Keratinocyte (primary cell): Measurements from ENCODE around the gene LIN28B.

Experiments
- EZH2 ChIP-seq: IDR thresholded peaks from one replicate; pipeline ENCODE4 v1.6.1; 2012; ENCODE audit warnings: inconsistent platforms, mild to moderate bottlenecking, low read length, moderate library complexity
- TF ChIP-seq, protein P1 (sequence below), 3 experiments: IDR thresholded peaks in 1 of 3; conservative IDR thresholded peaks in 1 of 3; optimal IDR thresholded peaks in 1 of 3; 2 replicates in 2 of 3; 3 replicates in 1 of 3; pipeline versions ENCODE3 to v1.5.1; 2011; ENCODE audit warnings: low read length in 3 of 3, mild to moderate bottlenecking in 3 of 3, moderate library complexity in 2 of 3, control low read depth in 1 of 3, inconsistent platforms in 1 of 3; ENCODE audit not compliant: insufficient read depth in 2 of 3; ENCODE audit errors: extremely low read depth in 1 of 3

DNA sequence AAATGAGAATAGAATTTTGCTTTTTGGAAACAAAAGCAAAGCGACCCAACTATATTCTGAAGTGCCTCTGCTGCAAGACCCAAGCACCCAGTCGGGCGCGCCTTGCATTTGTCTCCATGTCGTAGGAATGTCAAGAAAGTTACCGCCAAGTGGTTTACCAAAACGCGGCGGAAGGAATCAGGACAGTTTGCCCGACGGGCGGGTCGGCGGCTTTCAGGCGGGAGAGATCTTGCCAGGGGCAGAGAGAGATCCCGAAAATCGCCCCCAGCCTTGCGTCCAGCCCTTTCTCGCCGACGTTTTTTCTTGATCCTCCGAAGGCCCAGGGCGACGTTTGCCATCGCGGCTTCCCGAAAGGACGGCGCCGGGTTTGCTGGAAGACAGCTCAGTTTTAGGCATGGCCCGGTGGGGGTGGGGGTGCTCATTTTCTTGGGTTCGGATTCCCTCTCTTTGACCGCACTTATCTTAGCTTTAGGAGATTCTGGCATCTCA lies 4.0 kb upstream of the LIN28B start:
- TF ChIP-seq, protein P1, sequence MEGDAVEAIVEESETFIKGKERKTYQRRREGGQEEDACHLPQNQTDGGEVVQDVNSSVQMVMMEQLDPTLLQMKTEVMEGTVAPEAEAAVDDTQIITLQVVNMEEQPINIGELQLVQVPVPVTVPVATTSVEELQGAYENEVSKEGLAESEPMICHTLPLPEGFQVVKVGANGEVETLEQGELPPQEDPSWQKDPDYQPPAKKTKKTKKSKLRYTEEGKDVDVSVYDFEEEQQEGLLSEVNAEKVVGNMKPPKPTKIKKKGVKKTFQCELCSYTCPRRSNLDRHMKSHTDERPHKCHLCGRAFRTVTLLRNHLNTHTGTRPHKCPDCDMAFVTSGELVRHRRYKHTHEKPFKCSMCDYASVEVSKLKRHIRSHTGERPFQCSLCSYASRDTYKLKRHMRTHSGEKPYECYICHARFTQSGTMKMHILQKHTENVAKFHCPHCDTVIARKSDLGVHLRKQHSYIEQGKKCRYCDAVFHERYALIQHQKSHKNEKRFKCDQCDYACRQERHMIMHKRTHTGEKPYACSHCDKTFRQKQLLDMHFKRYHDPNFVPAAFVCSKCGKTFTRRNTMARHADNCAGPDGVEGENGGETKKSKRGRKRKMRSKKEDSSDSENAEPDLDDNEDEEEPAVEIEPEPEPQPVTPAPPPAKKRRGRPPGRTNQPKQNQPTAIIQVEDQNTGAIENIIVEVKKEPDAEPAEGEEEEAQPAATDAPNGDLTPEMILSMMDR (optimal IDR thresholded peaks at IDR 0.05 in 1 of 3, IDR thresholded peaks at IDR 0.05 in 1 of 3, conservative IDR thresholded peaks at IDR 0.05 in 1 of 3; ENCODE audit: extremely low read depth in 1 of 3, insufficient read depth in 2 of 3, low read length in 3 of 3) = no peak
- TF ChIP-seq EZH2 = peak; percentile 98
